Jurkat, Clone E6-1 (cell line): ENCODE data around the gene RLBP1.

Source experiments
- DNase-seq: peaks from one replicate; pipeline ENCODE4 v3.0.0-alpha.2; 2011; ENCODE audit warnings: low read depth, low spot score
- H3K4me3 ChIP-seq: 2 replicates; pipeline ENCODE4 v1.5.1; 2011; ENCODE audit warnings: mild to moderate bottlenecking, low read length, control low read depth, moderate library complexity

The RLBP1 gene

GRCh38 chr15:89184886-89185526 lies 36.4 kb downstream of the RLBP1 start:
- H3K4me3 ChIP-seq, result no peak overlapping the region
- no peak for DNase-seq

- no peak for DNase-seq
Observed at GRCh38 chr15:89184357-89184756, 37.0 kb downstream of the RLBP1 start.

GRCh38 chr15:89179966-89180875 lies 41.2 kb downstream of the RLBP1 start:
- no peak for DNase-seq
- H3K4me3 ChIP-seq, result no peak overlapping the region

More at GRCh38 chr15:89184357-89184756, 37.0 kb downstream of the RLBP1 start:
- H3K4me3 ChIP-seq, result no peak overlapping the region

GRCh38 chr15:89178307-89178977 lies 42.9 kb downstream of the RLBP1 start:
- DNase-seq, result no peak
- H3K4me3 ChIP-seq, result no peak overlapping the region

- DNase-seq, result peak; percentile 58
- no peak overlapping the region for H3K4me3 ChIP-seq
Observed at GRCh38 chr15:89177633-89178306, 43.6 kb downstream of the RLBP1 start.

- DNase-seq, result no peak
- no peak overlapping the region for H3K4me3 ChIP-seq
Observed at GRCh38 chr15:89177116-89177515, 44.3 kb downstream of the RLBP1 start.

GRCh38 chr15:89175617-89176191 lies 45.7 kb downstream of the RLBP1 start:
- no peak for DNase-seq
- H3K4me3 ChIP-seq, result no peak overlapping the region

- no peak overlapping the region for H3K4me3 ChIP-seq
- DNase-seq, result no peak
Observed at GRCh38 chr15:89174476-89174875, 46.9 kb downstream of the RLBP1 start.

- no peak for DNase-seq
- no peak overlapping the region for H3K4me3 ChIP-seq
Observed at GRCh38 chr15:89172921-89173320, 48.5 kb downstream of the RLBP1 start.

- no peak overlapping the region for H3K4me3 ChIP-seq
- DNase-seq, result peak; percentile 14
Observed at GRCh38 chr15:89171136-89172072, 50.0 kb downstream of the RLBP1 start.

- no peak for DNase-seq
- H3K4me3 ChIP-seq, result no peak overlapping the region
Observed at GRCh38 chr15:89170364-89170763, 51.0 kb downstream of the RLBP1 start.

GRCh38 chr15:89168316-89168833 lies 53.0 kb downstream of the RLBP1 start:
- DNase-seq, result no peak
- H3K4me3 ChIP-seq, result no peak overlapping the region

- DNase-seq, result no peak
- no peak overlapping the region for H3K4me3 ChIP-seq
Observed at GRCh38 chr15:89167267-89168176, 53.9 kb downstream of the RLBP1 start.

- no peak for DNase-seq
- H3K4me3 ChIP-seq, result no peak overlapping the region
Observed at GRCh38 chr15:89165677-89166076, 55.7 kb downstream of the RLBP1 start.

GRCh38 chr15:89164712-89165211 lies 56.6 kb downstream of the RLBP1 start:
- H3K4me3 ChIP-seq, result no peak overlapping the region
- no peak for DNase-seq

GRCh38 chr15:89163271-89164055 lies 57.9 kb downstream of the RLBP1 start:
- DNase-seq, result no peak

More at GRCh38 chr15:89163271-89164055, 57.9 kb downstream of the RLBP1 start:
- H3K4me3 ChIP-seq, result no peak overlapping the region
